Activated T-cell treated with anti-CD3 and anti-CD28 coated beads, Interleukin-2, amount 50 U/mL, for 4 hours (primary cell): ENCODE results near the gene DNAJC15. TPM values are rescaled to one million over a fixed set of nuclear protein-coding genes. Genes with fewer than 3 reads are reported as not detected.
"Not testable (repeated sequence)": the region's sequence is repeated elsewhere in the genome, so short reads cannot be mapped to it uniquely, and the experiment has no call there.

Experiments used
- ATAC-seq, 2 donors: fragments of 200-7000 bp; cut with Tn5 transposase; one replicate each; pipeline ENCODE4 v1.10.0; 2021
- DNase-seq: peaks from one replicate; pipeline ENCODE4 v3.0.0-alpha.2; 2020
- H3K27me3 Mint-ChIP-seq: one replicate; pipeline ENCODE4 v1.8.0; 2021; ENCODE audit warnings: low read depth, mixed read lengths
- H3K36me3 Mint-ChIP-seq: one replicate; pipeline ENCODE4 v1.8.0; 2022; ENCODE audit warnings: mixed read lengths; ENCODE audit not compliant: insufficient read depth
- H3K4me1 Mint-ChIP-seq: one replicate; pipeline ENCODE4 v1.8.0; 2021; ENCODE audit warnings: low read depth, mixed read lengths
- H3K4me3 Mint-ChIP-seq: one replicate; pipeline ENCODE4 v1.8.0; 2021; ENCODE audit warnings: mild to moderate bottlenecking, moderate library complexity, mixed read lengths
- H3K9me3 Mint-ChIP-seq: one replicate; pipeline ENCODE4 v1.8.0; 2021; ENCODE audit warnings: mixed read lengths
- total RNA-seq, 3 donors: library from RNA; stranded (reverse); gene quantifications; one replicate each; pipeline ENCODE4 v1.2.1, GENCODE V29; 2021

Gene DNAJC15
- total RNA-seq, 3 donors from 2014 or later = 5.7 to 16.0 (median 14.2) TPM

DNA sequence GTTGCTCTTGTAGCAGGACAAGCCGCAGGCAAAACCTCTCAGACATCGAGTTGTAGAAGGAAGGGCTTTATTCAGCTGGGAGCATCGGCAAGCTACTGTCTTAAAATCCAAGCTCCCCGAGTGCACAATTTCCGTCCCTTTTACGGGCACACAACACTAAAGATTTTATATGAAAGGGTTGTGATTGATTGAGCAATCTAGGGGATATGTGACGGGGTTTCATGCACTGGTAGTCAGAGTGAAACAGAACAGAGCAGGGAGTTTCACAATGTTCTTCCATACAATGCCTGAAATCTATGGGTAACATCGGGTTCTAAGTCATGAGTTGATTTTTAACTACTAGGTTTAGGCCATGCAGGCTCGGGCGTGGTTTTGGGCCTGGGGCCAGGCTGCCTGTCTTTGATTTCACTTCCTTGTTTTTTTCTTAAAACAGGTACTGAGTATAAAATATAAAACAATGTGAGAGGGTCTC lies 22.0 kb downstream of the DNAJC15 start:
- H3K9me3 Mint-ChIP-seq, ATAC-seq, H3K36me3 Mint-ChIP-seq, H3K4me3 Mint-ChIP-seq, H3K27me3 Mint-ChIP-seq, DNase-seq: not testable (repeated sequence)
- peaks cover 57% of the 10 kb centered on the region for H3K4me1 Mint-ChIP-seq

GRCh38 chr13:43046259-43046658 lies 22.9 kb downstream of the DNAJC15 start:
- Mint-ChIP-seq H3K9me3 (no peaks in the 10 kb centered on the region), H3K36me3 (peaks cover 6% of the 10 kb centered on the region), H3K4me3 (no peak overlapping the region), H3K27me3 (no peaks in the 10 kb centered on the region), H3K4me1 (peaks cover 58% of the 10 kb centered on the region)
- DNase-seq (no peak), ATAC-seq (no peak)

DNA sequence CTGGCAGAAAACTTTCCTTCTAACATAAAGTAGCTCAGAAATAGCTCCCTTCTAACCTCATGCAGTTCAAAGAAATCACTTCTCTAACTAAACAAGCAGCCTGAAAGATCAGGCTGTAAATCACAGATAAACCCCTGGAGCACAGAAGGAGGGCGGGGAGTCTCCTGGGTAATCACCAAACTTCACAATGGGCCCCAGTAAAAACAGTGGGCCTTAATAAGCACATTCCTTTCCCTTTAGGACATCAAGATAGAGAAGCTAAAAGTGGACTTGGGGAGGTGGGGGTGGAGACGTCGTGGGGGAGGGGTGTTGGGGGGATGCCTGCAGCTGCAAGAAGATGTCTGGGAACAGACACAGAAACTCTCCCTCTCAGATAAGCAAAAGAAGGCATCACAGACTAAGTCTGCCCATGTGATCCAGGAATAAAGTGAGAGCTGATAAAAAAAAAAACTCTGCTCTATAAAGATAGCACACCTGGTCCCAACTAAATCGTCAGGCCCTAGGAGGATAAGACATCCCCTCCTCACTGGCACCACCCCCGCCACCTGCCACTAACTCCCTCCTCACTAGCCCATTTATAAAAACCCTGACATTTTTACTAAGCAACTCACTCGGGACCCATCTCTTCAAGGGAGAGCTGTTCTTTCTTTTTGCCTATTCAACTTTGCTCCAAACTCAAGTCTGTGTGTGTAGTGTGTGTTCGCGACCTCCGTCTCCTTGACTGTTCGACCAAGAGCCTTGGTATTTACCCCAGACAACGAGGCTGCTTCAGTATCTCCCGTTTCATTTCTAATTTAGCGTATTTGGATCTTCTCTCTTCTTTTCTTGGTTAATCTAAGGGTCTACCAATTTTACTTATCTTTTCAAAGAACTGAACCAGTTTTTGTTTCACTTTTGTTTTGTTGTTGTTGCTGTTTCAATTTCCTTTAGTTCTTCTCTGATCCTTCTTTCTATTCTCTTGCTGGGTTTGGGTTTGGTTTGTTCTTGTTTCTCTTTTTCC lies 31.7 kb downstream of the DNAJC15 start:
- DNase-seq = no peak
- no peak overlapping the region for H3K4me3 Mint-ChIP-seq

GRCh38 chr13:43057653-43058317 lies 34.4 kb downstream of the DNAJC15 start:
- peak in 1 of 2 donors; percentile 4 for ATAC-seq
- no peak for DNase-seq
- Mint-ChIP-seq H3K36me3 (peaks cover 3% of the 10 kb centered on the region), H3K9me3 (no peaks in the 10 kb centered on the region), H3K4me3 (peak overlapping the region; percentile 22), H3K4me1 (peaks cover 44% of the 10 kb centered on the region), H3K27me3 (no peaks in the 10 kb centered on the region)

More for the DNA sequence above, 31.7 kb downstream of the DNAJC15 start:
- ATAC-seq = peak; percentile 65 to 68
- Mint-ChIP-seq H3K4me1 (peaks cover 33% of the 10 kb centered on the region), H3K27me3 (no peaks in the 10 kb centered on the region), H3K36me3 (peaks cover 2% of the 10 kb centered on the region), H3K9me3 (no peaks in the 10 kb centered on the region)

DNA sequence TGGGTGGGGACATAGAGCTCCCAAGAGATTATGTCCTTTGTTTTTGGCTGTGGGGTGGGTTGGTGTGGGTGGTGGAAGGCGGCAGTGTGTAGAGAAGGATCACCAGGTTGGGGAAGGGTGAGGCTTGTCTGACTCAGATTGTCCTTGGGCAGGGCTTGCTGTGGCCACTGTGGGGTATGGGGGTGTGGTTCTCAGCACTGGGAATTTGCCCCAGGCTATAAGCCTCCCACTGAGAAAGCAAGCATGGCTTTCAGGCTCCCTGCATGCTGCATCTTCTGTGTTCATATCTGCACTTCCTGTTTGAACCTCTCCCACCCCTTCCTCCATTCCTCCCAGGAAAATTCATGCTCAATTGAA lies 34.9 kb downstream of the DNAJC15 start:
- H3K4me1 Mint-ChIP-seq = peaks cover 44% of the 10 kb centered on the region
- H3K9me3 Mint-ChIP-seq = no peaks in the 10 kb centered on the region
- H3K4me3 Mint-ChIP-seq = no peak overlapping the region
- H3K27me3 Mint-ChIP-seq = no peaks in the 10 kb centered on the region
- ATAC-seq = peak in 1 of 2 donors; percentile 24
- H3K36me3 Mint-ChIP-seq = peaks cover 3% of the 10 kb centered on the region
- DNase-seq = no peak

GRCh38 chr13:43058831-43059230 lies 35.4 kb downstream of the DNAJC15 start:
- ATAC-seq (no peak), DNase-seq (no peak)
- Mint-ChIP-seq H3K36me3 (peaks cover 3% of the 10 kb centered on the region), H3K9me3 (no peaks in the 10 kb centered on the region), H3K4me3 (no peak overlapping the region), H3K4me1 (peaks cover 44% of the 10 kb centered on the region), H3K27me3 (no peaks in the 10 kb centered on the region)

DNA sequence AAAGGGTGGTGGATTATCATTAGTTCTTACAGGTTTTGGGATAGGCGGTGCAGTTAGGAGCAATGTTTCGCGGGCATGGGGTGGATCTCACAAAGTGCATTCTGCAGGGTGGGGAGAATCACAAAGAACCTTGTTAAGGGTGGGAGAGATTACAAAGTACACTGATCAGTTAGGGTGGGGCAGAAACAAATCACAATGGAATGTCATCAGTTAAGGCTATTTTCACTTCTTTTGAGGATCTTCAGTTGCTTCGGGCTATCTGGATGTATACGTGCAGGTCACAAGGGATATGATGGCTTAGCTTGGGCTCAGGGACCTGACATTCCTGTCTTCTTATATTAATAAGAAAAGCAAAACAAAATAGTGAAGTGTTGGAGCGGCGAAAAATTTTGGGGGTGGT lies 36.4 kb downstream of the DNAJC15 start:
- not testable (repeated sequence) for H3K4me3 Mint-ChIP-seq, H3K9me3 Mint-ChIP-seq, DNase-seq, H3K27me3 Mint-ChIP-seq, H3K36me3 Mint-ChIP-seq, ATAC-seq
- peaks cover 44% of the 10 kb centered on the region for H3K4me1 Mint-ChIP-seq

DNA sequence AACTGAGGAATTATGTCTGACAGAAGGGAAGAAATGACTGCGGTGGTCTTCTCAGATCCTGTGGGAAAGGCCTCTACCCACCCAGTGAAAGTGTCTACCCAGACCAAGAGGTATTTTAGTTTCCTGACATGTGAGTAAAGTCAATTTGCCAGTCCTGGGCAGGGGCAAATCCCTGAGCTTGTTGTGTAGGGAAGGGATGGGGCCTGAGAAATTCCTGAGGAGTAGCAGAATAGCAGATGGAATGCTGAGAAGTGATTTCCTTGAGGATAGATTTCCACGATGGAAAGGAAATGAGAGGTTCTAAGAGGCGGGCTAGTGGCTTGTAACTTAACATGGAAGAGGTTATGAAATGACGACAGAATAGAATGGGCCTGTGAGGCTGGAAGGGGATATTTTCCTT lies 37.4 kb downstream of the DNAJC15 start:
- not testable (repeated sequence) for DNase-seq, H3K4me3 Mint-ChIP-seq, H3K9me3 Mint-ChIP-seq, ATAC-seq, H3K27me3 Mint-ChIP-seq, H3K36me3 Mint-ChIP-seq
- H3K4me1 Mint-ChIP-seq = peaks cover 44% of the 10 kb centered on the region

DNA sequence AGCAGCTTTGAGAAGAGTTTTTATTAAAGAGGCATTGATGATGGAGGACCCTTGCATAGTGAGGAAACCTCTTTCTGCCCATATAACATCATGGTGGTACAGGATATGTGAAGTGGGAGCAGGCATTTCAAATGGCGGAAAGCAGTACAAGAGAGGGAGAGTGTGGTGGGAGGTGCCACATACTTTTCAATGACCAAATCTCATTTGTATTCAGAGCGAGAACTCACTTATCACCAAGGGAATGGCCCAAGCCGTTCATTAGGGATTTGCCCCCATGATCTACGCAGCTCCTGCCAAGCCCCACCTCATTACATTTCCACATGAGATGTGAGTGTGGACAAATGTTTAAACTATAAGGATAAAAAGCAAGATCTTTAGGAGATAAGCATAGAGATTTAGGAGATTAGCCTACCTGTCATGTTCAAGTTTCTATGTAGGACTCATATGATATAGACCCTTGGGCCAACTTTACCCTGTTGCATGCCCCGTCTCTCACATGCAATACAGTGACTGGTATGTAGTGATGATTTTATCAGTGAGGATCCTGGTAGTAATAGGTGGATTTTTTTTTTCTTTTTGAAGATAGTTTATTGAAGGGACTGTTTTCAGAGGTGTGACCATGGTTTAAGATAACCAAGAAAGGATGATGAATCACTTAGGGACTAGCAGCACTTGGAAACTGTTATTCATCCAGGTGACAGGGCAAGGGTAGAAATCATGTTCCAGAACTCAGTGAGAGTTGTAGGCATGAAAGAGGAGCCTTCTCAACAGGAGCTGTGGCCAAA lies 38.3 kb downstream of the DNAJC15 start:
- ATAC-seq (peak; percentile 86), DNase-seq (no peak)
- H3K9me3 Mint-ChIP-seq = no peaks in the 10 kb centered on the region
- H3K27me3 Mint-ChIP-seq = no peaks in the 10 kb centered on the region
- no peak overlapping the region for H3K4me3 Mint-ChIP-seq
- H3K36me3 Mint-ChIP-seq = peaks cover 7% of the 10 kb centered on the region
- peaks cover 37% of the 10 kb centered on the region for H3K4me1 Mint-ChIP-seq

DNA sequence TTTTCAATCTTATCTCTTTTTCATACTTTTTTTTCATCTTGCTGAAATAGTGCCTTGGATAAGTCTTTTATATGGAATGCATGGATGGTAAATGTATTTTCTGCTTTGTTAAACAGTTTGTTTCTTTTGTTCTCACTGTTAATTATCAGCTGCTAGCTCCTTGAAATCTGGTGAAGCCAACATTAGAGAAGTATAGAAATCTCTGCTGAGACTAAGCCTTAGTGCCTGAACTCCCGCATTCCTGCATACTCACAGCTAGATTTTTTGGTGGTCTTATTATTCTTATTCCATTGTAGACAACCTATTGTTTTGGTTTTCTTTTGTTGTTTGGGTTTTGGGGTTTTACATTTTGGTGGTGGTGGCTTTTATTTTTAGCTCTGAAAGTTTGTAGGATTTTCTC lies 48.4 kb downstream of the DNAJC15 start:
- Mint-ChIP-seq H3K27me3 (no peaks in the 10 kb centered on the region), H3K4me3 (no peak overlapping the region), H3K4me1 (peaks cover 21% of the 10 kb centered on the region), H3K9me3 (no peaks in the 10 kb centered on the region), H3K36me3 (peaks cover 15% of the 10 kb centered on the region)
- ATAC-seq (no peak), DNase-seq (no peak)

- Mint-ChIP-seq H3K4me1 (peaks cover 25% of the 10 kb centered on the region), H3K9me3 (no peaks in the 10 kb centered on the region), H3K4me3 (no peak overlapping the region), H3K36me3 (peaks cover 15% of the 10 kb centered on the region), H3K27me3 (no peaks in the 10 kb centered on the region)
- no peak for ATAC-seq
- no peak for DNase-seq
Measured at GRCh38 chr13:43072394-43072793, 49.0 kb downstream of the DNAJC15 start.

GRCh38 chr13:43074824-43075510 lies 51.6 kb downstream of the DNAJC15 start:
- no peaks in the 10 kb centered on the region for H3K9me3 Mint-ChIP-seq
- peak overlapping the region; percentile 37 for H3K4me3 Mint-ChIP-seq
- ATAC-seq (peak; percentile 34 to 58), DNase-seq (no peak)
- no peaks in the 10 kb centered on the region for H3K27me3 Mint-ChIP-seq
- peaks cover 34% of the 10 kb centered on the region for H3K4me1 Mint-ChIP-seq
- H3K36me3 Mint-ChIP-seq = peaks cover 20% of the 10 kb centered on the region

GRCh38 chr13:43075511-43075902 lies 52.1 kb downstream of the DNAJC15 start:
- peaks cover 34% of the 10 kb centered on the region for H3K4me1 Mint-ChIP-seq
- peaks cover 25% of the 10 kb centered on the region for H3K36me3 Mint-ChIP-seq
- ATAC-seq = peak in 1 of 2 donors; percentile 23
- DNase-seq, H3K9me3 Mint-ChIP-seq, H3K27me3 Mint-ChIP-seq: not testable (repeated sequence)
- peak overlapping the region; percentile 37 for H3K4me3 Mint-ChIP-seq
